Stomach (tissue), 9 donors: ENCODE data around the gene INHA. TPM values are rescaled to one million over a fixed set of nuclear protein-coding genes. Genes with fewer than 3 reads are reported as not detected.

Source experiments
- DNase-seq, 2 donors: peaks; one replicate each; pipeline versions ENCODE4 v3.0.0 to v3.0.0-alpha.2; 2013 to 2019
- H3K27ac ChIP-seq, 5 donors: fragments of 200-600 bp in 4 of 5; sonication (generic) in 4 of 5; one replicate each; pipeline ENCODE4 v1.5.1; 2013 to 2019; ENCODE audit warnings: mild to moderate bottlenecking in 1 of 5, moderate library complexity in 1 of 5
- H3K27me3 ChIP-seq, 3 donors: fragments of 200-600 bp; sonication (generic); one replicate each; pipeline ENCODE4 v1.5.1; 2017 to 2019; ENCODE audit warnings: mixed run types in 1 of 3
- H3K36me3 ChIP-seq, 4 donors: fragments of 200-600 bp; sonication (generic); 1 replicate in 3 of 4; 2 replicates in 1 of 4; pipeline ENCODE4 v1.5.1; 2016 to 2019
- H3K4me1 ChIP-seq, 4 donors: fragments of 200-600 bp; sonication (generic); one replicate each; pipeline ENCODE4 v1.5.1; 2016 to 2019
- H3K4me3 ChIP-seq, 4 donors: fragments of 200-600 bp; sonication (generic) in 3 of 4; one replicate each; pipeline ENCODE4 v1.5.1; 2016 to 2019; ENCODE audit warnings: mild to moderate bottlenecking in 1 of 4
- H3K9me3 ChIP-seq, 4 donors: fragments of 200-600 bp; sonication (generic); one replicate each; pipeline ENCODE4 v1.5.1; 2016 to 2019
- EP300 ChIP-seq: sonication (generic); formaldehyde crosslinking; IDR thresholded peaks from one replicate; pipeline ENCODE4 v1.6.1; 2017; ENCODE audit warnings: antibody characterized with exemption
- POLR2A ChIP-seq, 4 donors: fragments of 450-650 bp; IDR thresholded peaks; one replicate each; pipeline ENCODE4 v1.6.1; 2016; ENCODE audit warnings: antibody characterized with exemption in 4 of 4, control low read depth in 2 of 4, mild to moderate bottlenecking in 1 of 4, moderate library complexity in 1 of 4
- POLR2AphosphoS5 ChIP-seq, 3 donors: sonication (generic); formaldehyde crosslinking; IDR thresholded peaks; one replicate each; pipeline ENCODE4 v1.6.1; 2016; ENCODE audit warnings: antibody characterized with exemption in 3 of 3
- WGBS, 5 donors: extraction: QIAGEN DNeasy Blood & Tissue Kit in 3 of 5; methylation state at CpG; one replicate each; pipeline versions ENCODE4 v1.1.5 to v1.1.7; 2013 to 2018; 5-methylcytosine and 5-hydroxymethylcytosine counted together
- intact Hi-C: fragments of 100-400 bp; cut with DNase I; formaldehyde crosslinking; loops from one replicate; pipeline ENCODE4 v1.15.1; 2023; ENCODE audit warnings: low total_unique reads
- polyA plus RNA-seq, 3 donors: library from polyadenylated mRNA; stranded (reverse); fragments of 200-250 nt; gene quantifications; one replicate each; pipeline ENCODE4 v1.2.3, GENCODE V29; 2013
- total RNA-seq, 5 donors: library from RNA; depleted of rRNA; stranded (reverse); fragments of >200 nt; gene quantifications; one replicate each; pipeline versions ENCODE4 v1.1.0 to v1.2.3, GENCODE V29; 2014 to 2016
- TF ChIP-seq, protein P1 (sequence below), 7 experiments: fragments of 450-650 bp in 4 of 7; fragments of 200-600 bp in 3 of 7; sonication (generic) in 3 of 7; IDR thresholded peaks; one replicate each; pipeline ENCODE4 v1.5.1; 2016 to 2019; ENCODE audit warnings: antibody characterized with exemption in 7 of 7, control low read depth in 2 of 7, mild to moderate bottlenecking in 1 of 7
- donor health status: healthy with polysubstance abuse.
- donor health status: Bipolar disorder and iron deficiency.
- donor health status: healthy.

The INHA gene
- total and polyA plus RNA-seq, 8 donors: 0.63 to 1.8 TPM; not detected in 6

DNA sequence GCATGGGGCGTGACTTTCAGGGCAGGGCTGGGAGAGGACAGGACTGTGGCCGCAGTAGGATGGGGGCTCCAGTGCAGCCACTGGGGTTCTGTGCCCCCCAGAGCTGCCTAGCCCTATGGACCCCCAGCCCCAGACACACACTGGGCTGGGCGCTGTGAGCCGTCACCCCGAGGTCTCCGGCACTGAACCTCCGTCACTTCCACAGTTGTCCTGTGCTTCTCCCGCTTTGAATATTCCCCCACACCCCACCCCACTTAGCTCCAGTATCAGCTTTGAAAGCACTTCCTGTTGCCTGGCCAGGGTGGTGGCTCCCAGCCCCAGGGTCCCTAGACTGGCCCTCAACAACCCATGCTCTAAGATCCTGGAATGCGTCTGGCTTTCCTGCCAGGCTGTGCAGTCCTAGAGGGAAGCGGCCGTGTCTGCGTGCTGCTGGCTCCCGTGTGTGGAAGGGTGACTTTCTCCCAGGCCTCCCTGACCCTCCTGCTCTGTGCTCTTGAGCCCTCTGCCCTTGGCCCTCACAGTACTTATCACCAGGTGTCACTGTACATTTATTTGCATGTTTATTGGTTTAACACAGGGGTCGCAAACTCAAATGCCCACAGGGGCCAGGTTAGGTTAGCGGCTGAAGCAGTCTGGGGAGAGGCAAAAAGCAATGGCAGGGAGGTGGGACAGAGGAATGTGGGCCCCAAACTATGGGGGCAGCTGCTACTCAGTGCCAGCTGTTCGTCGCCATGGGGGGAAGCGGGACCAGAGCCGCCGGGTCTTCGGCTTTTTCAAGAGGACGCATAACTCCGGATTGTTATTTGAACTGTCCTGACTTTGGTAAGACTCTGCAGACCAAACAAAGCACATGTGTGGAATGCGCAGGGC, 10.7 kb upstream of the INHA start:
- no peak for TF ChIP-seq EP300
- no peak for TF ChIP-seq POLR2AphosphoS5 (IDR thresholded peaks at IDR 0.05)
- TF ChIP-seq, protein P1, sequence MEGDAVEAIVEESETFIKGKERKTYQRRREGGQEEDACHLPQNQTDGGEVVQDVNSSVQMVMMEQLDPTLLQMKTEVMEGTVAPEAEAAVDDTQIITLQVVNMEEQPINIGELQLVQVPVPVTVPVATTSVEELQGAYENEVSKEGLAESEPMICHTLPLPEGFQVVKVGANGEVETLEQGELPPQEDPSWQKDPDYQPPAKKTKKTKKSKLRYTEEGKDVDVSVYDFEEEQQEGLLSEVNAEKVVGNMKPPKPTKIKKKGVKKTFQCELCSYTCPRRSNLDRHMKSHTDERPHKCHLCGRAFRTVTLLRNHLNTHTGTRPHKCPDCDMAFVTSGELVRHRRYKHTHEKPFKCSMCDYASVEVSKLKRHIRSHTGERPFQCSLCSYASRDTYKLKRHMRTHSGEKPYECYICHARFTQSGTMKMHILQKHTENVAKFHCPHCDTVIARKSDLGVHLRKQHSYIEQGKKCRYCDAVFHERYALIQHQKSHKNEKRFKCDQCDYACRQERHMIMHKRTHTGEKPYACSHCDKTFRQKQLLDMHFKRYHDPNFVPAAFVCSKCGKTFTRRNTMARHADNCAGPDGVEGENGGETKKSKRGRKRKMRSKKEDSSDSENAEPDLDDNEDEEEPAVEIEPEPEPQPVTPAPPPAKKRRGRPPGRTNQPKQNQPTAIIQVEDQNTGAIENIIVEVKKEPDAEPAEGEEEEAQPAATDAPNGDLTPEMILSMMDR (IDR thresholded peaks at IDR 0.05): no peak
- TF ChIP-seq POLR2A (IDR thresholded peaks at IDR 0.05): no peak
- Histone ChIP-seq H3K4me3 (no peak overlapping the region), H3K27me3 (no peaks in the 10 kb centered on the region), H3K36me3 (peaks cover 0 to 60% (median 14%) of the 10 kb centered on the region in 4 donors), H3K27ac (no peak overlapping the region), H3K4me1 (peaks cover 0 to 8% (median 0%) of the 10 kb centered on the region in 4 donors), H3K9me3 (no peaks in the 10 kb centered on the region)
- no peak for DNase-seq
- 70 to 79% (median 77%) methylated on average over 23 to 24 of the region's 24 CpGs for WGBS, 5 donors
- intact Hi-C loops: no loop called here

DNA sequence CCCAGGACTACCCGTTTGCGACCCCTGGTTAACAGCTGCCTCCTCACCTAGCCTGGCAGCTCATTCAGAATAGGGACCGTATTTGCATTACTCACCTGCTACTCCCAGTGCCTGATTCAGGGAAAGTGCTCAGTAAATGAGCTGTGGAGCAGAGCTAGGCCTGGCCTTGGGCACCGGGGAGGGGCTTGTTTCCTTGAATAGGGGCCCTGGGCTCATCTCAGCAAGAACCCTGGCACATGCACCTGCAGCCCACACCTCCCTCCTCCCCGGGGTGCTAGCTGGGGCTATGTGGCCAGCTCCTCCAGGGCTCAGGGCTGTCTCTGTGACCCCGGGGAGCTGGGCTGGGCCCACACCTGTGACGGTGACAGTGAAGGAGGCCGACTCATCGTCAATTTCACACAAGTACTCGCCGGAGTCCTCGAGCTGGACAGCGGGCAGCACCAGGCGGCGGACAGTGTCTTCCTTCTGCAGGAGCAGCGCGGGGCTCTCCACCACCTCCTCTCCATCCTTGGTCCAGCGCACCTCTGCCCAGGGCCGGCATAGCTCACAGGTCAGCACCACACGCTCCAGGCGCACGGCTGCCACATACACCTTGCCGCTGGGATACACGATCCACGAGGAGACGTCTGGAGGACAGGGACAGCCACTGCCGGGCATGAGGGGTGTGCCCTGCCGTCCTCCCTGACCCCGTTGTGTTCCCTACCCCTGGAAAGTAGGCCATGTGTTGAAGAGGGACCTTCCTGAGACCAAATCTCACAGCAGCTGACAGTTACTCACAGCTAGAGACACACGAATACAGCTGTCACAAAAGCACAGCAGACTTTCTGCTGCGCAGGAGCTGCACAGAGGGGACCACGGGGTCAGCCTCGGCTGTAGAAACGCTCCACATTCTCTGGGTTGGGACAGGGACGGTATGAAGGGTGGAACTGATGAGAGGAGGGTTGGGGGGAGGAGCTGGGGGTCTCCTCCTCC, 9.8 kb upstream of the INHA start:
- Histone ChIP-seq H3K27ac (no peak overlapping the region), H3K4me1 (peaks cover 0 to 8% (median 0%) of the 10 kb centered on the region in 4 donors), H3K36me3 (peaks cover 0 to 61% (median 23%) of the 10 kb centered on the region in 4 donors), H3K4me3 (no peak overlapping the region), H3K9me3 (no peaks in the 10 kb centered on the region), H3K27me3 (no peaks in the 10 kb centered on the region)
- no peak for DNase-seq
- WGBS, 5 donors: 77 to 82% (median 81%) methylated on average over 24 to 35 of the region's 35 CpGs
- intact Hi-C loops: no loop called here
- no peak for TF ChIP-seq POLR2AphosphoS5 (IDR thresholded peaks at IDR 0.05)
- TF ChIP-seq, protein P1 (IDR thresholded peaks at IDR 0.05): no peak
- no peak for TF ChIP-seq POLR2A (IDR thresholded peaks at IDR 0.05)
- TF ChIP-seq EP300: no peak

DNA sequence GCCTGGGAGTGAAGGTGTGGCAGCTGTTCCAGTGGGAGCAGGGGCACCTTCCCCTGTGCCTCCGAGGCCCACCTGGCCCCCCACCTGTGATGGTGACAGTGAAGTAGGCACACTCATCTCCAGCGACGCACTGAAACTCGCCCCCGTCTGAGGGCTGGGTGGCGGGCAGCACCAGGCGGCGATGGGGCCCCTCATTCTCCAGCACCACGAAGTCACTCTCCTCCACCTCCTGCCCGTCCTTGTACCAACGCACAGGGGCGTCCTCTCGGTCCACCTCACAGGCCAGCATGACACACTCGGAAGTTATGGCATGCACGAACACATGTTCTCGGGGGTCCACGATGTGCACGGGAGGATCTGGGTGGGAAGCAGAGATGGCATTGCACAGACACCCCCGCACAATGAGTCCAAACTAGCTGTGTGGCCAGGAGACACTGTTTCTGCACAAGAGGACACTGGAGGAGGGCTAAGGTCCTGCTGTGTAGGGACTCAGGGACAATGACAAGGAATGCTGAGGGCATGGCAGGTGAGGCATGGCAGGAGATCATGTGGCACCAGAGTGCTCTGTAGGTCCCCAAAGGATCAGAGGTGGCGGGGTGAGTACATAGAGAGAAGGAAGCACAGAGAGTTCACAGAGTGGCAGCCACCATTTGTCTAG, 8.7 kb upstream of the INHA start:
- intact Hi-C loops: no loop called here
- TF ChIP-seq, protein P1 (IDR thresholded peaks at IDR 0.05): no peak
- TF ChIP-seq EP300 (no peak), POLR2A (IDR thresholded peaks at IDR 0.05) (no peak), POLR2AphosphoS5 (IDR thresholded peaks at IDR 0.05) (no peak)
- Histone ChIP-seq H3K27ac (no peak overlapping the region), H3K27me3 (no peaks in the 10 kb centered on the region), H3K36me3 (peaks cover 0 to 64% (median 31%) of the 10 kb centered on the region in 4 donors), H3K4me1 (peaks cover 0 to 8% (median 0%) of the 10 kb centered on the region in 4 donors), H3K9me3 (no peaks in the 10 kb centered on the region), H3K4me3 (no peak overlapping the region)
- WGBS, 5 donors: 87 to 93% (median 90%) methylated on average over 19 to 20 of the region's 20 CpGs
- DNase-seq: no peak
